Loucy (cell line): Measurements from ENCODE around the gene NEO1.

Source experiments
- EZH2phosphoT487 ChIP-seq: fragments of 200-600 bp; IDR thresholded peaks from 2 replicates; pipeline ENCODE4 v1.6.1; 2018; ENCODE audit warnings: antibody characterized with exemption, mild to moderate bottlenecking, moderate library complexity, borderline replicate concordance
- TF ChIP-seq, protein P1 (sequence below): fragments of 200-600 bp; sonication (generic); conservative IDR thresholded peaks from 2 replicates; pipeline ENCODE4 v1.5.1; 2014; ENCODE audit warnings: mild to moderate bottlenecking, antibody characterized with exemption, low read length

DNA sequence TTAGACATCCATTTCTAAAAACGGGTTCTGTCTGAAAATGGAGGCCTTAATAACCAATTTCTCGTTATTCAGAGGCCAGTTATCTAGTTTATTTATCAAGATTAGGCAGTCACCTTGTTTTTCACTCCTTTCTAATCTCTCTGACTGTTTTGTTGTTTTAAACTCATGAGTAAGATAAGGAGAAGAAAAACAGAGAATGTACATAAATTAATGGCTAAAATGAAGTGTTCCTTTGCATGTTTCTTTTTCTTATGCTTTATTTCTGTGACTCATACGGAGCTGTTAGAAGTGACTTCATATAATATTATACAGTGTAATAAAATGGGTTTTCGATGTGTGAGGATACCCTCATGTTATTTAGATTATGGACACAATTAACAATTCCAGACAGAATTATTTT, 22.0 kb downstream of the NEO1 start:
- TF ChIP-seq, protein P1, sequence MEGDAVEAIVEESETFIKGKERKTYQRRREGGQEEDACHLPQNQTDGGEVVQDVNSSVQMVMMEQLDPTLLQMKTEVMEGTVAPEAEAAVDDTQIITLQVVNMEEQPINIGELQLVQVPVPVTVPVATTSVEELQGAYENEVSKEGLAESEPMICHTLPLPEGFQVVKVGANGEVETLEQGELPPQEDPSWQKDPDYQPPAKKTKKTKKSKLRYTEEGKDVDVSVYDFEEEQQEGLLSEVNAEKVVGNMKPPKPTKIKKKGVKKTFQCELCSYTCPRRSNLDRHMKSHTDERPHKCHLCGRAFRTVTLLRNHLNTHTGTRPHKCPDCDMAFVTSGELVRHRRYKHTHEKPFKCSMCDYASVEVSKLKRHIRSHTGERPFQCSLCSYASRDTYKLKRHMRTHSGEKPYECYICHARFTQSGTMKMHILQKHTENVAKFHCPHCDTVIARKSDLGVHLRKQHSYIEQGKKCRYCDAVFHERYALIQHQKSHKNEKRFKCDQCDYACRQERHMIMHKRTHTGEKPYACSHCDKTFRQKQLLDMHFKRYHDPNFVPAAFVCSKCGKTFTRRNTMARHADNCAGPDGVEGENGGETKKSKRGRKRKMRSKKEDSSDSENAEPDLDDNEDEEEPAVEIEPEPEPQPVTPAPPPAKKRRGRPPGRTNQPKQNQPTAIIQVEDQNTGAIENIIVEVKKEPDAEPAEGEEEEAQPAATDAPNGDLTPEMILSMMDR: no peak
- TF ChIP-seq EZH2phosphoT487: no peak
